ENCODE measurements around the gene RALGDS.

RALGDS gene

GRCh38 chr9:133149130-133150015, 28.3 kb upstream of the RALGDS start (continued):
- no peak for TF ChIP-seq ZNF214 (tag by site-specific recombination; IDR thresholded peaks at IDR 0.05; ENCODE audit: borderline replicate concordance)
- TF ChIP-seq, protein P1, sequence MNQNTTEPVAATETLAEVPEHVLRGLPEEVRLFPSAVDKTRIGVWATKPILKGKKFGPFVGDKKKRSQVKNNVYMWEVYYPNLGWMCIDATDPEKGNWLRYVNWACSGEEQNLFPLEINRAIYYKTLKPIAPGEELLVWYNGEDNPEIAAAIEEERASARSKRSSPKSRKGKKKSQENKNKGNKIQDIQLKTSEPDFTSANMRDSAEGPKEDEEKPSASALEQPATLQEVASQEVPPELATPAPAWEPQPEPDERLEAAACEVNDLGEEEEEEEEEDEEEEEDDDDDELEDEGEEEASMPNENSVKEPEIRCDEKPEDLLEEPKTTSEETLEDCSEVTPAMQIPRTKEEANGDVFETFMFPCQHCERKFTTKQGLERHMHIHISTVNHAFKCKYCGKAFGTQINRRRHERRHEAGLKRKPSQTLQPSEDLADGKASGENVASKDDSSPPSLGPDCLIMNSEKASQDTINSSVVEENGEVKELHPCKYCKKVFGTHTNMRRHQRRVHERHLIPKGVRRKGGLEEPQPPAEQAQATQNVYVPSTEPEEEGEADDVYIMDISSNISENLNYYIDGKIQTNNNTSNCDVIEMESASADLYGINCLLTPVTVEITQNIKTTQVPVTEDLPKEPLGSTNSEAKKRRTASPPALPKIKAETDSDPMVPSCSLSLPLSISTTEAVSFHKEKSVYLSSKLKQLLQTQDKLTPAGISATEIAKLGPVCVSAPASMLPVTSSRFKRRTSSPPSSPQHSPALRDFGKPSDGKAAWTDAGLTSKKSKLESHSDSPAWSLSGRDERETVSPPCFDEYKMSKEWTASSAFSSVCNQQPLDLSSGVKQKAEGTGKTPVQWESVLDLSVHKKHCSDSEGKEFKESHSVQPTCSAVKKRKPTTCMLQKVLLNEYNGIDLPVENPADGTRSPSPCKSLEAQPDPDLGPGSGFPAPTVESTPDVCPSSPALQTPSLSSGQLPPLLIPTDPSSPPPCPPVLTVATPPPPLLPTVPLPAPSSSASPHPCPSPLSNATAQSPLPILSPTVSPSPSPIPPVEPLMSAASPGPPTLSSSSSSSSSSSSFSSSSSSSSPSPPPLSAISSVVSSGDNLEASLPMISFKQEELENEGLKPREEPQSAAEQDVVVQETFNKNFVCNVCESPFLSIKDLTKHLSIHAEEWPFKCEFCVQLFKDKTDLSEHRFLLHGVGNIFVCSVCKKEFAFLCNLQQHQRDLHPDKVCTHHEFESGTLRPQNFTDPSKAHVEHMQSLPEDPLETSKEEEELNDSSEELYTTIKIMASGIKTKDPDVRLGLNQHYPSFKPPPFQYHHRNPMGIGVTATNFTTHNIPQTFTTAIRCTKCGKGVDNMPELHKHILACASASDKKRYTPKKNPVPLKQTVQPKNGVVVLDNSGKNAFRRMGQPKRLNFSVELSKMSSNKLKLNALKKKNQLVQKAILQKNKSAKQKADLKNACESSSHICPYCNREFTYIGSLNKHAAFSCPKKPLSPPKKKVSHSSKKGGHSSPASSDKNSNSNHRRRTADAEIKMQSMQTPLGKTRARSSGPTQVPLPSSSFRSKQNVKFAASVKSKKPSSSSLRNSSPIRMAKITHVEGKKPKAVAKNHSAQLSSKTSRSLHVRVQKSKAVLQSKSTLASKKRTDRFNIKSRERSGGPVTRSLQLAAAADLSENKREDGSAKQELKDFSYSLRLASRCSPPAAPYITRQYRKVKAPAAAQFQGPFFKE (tag by site-specific recombination; IDR thresholded peaks at IDR 0.05; ENCODE audit: borderline replicate concordance), result no peak
- 0 out of 2 replicates have a peak, but pooled peaks have one; percentile 48 for TF ChIP-seq KLF7 (tag by site-specific recombination; IDR thresholded peaks at IDR 0.05; ENCODE audit: borderline replicate concordance)
- TF ChIP-seq, protein P2, sequence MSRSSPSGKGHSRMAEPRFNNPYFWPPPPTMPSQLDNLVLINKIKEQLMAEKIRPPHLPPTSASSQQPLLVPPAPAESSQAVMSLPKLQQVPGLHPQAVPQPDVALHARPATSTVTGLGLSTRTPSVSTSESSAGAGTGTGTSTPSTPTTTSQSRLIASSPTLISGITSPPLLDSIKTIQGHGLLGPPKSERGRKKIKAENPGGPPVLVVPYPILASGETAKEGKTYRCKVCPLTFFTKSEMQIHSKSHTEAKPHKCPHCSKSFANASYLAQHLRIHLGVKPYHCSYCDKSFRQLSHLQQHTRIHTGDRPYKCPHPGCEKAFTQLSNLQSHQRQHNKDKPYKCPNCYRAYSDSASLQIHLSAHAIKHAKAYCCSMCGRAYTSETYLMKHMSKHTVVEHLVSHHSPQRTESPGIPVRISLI (tag by site-specific recombination; IDR thresholded peaks at IDR 0.05), result no peak
- no peak for TF ChIP-seq ZNF148 (tag by site-specific recombination; IDR thresholded peaks at IDR 0.05; ENCODE audit: borderline replicate concordance)
- TF ChIP-seq, protein P3, sequence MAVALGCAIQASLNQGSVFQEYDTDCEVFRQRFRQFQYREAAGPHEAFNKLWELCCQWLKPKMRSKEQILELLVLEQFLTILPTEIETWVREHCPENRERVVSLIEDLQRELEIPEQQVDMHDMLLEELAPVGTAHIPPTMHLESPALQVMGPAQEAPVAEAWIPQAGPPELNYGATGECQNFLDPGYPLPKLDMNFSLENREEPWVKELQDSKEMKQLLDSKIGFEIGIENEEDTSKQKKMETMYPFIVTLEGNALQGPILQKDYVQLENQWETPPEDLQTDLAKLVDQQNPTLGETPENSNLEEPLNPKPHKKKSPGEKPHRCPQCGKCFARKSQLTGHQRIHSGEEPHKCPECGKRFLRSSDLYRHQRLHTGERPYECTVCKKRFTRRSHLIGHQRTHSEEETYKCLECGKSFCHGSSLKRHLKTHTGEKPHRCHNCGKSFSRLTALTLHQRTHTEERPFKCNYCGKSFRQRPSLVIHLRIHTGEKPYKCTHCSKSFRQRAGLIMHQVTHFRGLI (tag by site-specific recombination; IDR thresholded peaks at IDR 0.05), result peak; percentile 68
- TF ChIP-seq ZNF138 (tag by site-specific recombination; IDR thresholded peaks at IDR 0.05; ENCODE audit: borderline replicate concordance), result no peak
- peak; percentile 91 for TF ChIP-seq SCRT2 (tag by site-specific recombination; IDR thresholded peaks at IDR 0.05)
- no peak for TF ChIP-seq ZNF488 (tag by site-specific recombination; IDR thresholded peaks at IDR 0.05)
- TF ChIP-seq, protein P4, sequence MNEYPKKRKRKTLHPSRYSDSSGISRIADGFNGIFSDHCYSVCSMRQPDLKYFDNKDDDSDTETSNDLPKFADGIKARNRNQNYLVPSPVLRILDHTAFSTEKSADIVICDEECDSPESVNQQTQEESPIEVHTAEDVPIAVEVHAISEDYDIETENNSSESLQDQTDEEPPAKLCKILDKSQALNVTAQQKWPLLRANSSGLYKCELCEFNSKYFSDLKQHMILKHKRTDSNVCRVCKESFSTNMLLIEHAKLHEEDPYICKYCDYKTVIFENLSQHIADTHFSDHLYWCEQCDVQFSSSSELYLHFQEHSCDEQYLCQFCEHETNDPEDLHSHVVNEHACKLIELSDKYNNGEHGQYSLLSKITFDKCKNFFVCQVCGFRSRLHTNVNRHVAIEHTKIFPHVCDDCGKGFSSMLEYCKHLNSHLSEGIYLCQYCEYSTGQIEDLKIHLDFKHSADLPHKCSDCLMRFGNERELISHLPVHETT (tag by site-specific recombination; IDR thresholded peaks at IDR 0.05), result no peak
- no peak for TF ChIP-seq ZNF530 (tag by site-specific recombination; IDR thresholded peaks at IDR 0.05; ENCODE audit: low read depth)
- peak; percentile 72 for TF ChIP-seq EGR2 (tag by site-specific recombination; IDR thresholded peaks at IDR 0.05; ENCODE audit: low read depth)
- TF ChIP-seq ZSCAN30 (tag by site-specific recombination; IDR thresholded peaks at IDR 0.05), result peak; percentile 49; the same call in 1 of the 2 replicates
- TF ChIP-seq ZEB2 (tag by site-specific recombination; IDR thresholded peaks at IDR 0.05), result peak; percentile 87
- TF ChIP-seq, protein P5, sequence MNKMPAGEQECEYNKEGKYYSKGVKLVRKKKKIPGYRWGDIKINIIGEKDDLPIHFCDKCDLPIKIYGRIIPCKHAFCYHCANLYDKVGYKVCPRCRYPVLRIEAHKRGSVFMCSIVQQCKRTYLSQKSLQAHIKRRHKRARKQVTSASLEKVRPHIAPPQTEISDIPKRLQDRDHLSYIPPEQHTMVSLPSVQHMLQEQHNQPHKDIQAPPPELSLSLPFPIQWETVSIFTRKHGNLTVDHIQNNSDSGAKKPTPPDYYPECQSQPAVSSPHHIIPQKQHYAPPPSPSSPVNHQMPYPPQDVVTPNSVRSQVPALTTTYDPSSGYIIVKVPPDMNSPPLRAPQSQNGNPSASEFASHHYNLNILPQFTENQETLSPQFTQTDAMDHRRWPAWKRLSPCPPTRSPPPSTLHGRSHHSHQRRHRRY (tag by site-specific recombination; IDR thresholded peaks at IDR 0.05), result no peak
- TF ChIP-seq ZSCAN23 (tag by site-specific recombination; IDR thresholded peaks at IDR 0.05), result no peak
- no peak for TF ChIP-seq BCL11B (tag by site-specific recombination; IDR thresholded peaks at IDR 0.05; ENCODE audit: low read depth)
- TF ChIP-seq ZBTB44 (tag by site-specific recombination; IDR thresholded peaks at IDR 0.05), result 0 out of 2 replicates have a peak, but pooled peaks have one; percentile 23
- no peak for TF ChIP-seq ZNF19 (tag by site-specific recombination; IDR thresholded peaks at IDR 0.05; ENCODE audit: low read depth)
- no peak for TF ChIP-seq GFI1B (tag by site-specific recombination; IDR thresholded peaks at IDR 0.05)
- no peak for TF ChIP-seq ZNF521 (tag by site-specific recombination; IDR thresholded peaks at IDR 0.05)
